Transverse colon (tissue), 4 donors: ENCODE measurements around the gene VSIG4. TPM values are rescaled to one million over a fixed set of nuclear protein-coding genes. Genes with fewer than 3 reads are reported as not detected.

Experiments used
- DNase-seq: peaks from one replicate; pipeline ENCODE4 v3.0.0-alpha.2; 2019
- H3K27ac ChIP-seq, 4 donors: fragments of 200-600 bp; sonication (generic); 2 replicates each; pipeline ENCODE4 v1.5.1; 2016 to 2018; ENCODE audit warnings: inconsistent platforms in 4 of 4
- H3K27me3 ChIP-seq: fragments of 200-600 bp; sonication (generic); 2 replicates; pipeline ENCODE4 v1.5.1; 2017; ENCODE audit warnings: inconsistent platforms
- H3K36me3 ChIP-seq, 4 donors: fragments of 200-600 bp; sonication (generic); 2 replicates each; pipeline ENCODE4 v1.5.1; 2017 to 2019; ENCODE audit warnings: inconsistent platforms in 4 of 4
- H3K4me1 ChIP-seq, 4 donors: fragments of 200-600 bp; sonication (generic); 2 replicates each; pipeline ENCODE4 v1.5.1; 2017 to 2020; ENCODE audit warnings: inconsistent platforms in 4 of 4
- H3K4me3 ChIP-seq, 4 donors: fragments of 200-600 bp; sonication (generic); 1 replicate in 1 of 4; 2 replicates in 3 of 4; pipeline versions ENCODE4 v1.5.1 to v1.6.1; 2017 to 2019; ENCODE audit warnings: inconsistent platforms in 4 of 4
- H3K9me3 ChIP-seq, 2 donors: fragments of 200-600 bp; sonication (generic); 2 replicates each; pipeline ENCODE4 v1.5.1; 2017 to 2019; ENCODE audit warnings: inconsistent platforms in 2 of 2
- CTCF ChIP-seq, 5 experiments: fragments of 200-600 bp in 3 of 5; fragments of 450-650 bp in 2 of 5; sonication (generic) in 3 of 5; IDR thresholded peaks; 1 replicate in 2 of 5; 2 replicates in 3 of 5; pipeline ENCODE4 v1.5.1; 2016 to 2017; ENCODE audit warnings: antibody characterized with exemption in 5 of 5, inconsistent platforms in 3 of 5, mild to moderate bottlenecking in 2 of 5, moderate library complexity in 1 of 5
- EP300 ChIP-seq: sonication (generic); formaldehyde crosslinking; IDR thresholded peaks from one replicate; pipeline ENCODE4 v1.6.1; 2017; ENCODE audit warnings: antibody characterized with exemption, low read depth
- POLR2A ChIP-seq: fragments of 450-650 bp; IDR thresholded peaks from one replicate; pipeline ENCODE4 v1.6.1; 2016; ENCODE audit warnings: antibody characterized with exemption, mild to moderate bottlenecking, moderate library complexity
- POLR2AphosphoS5 ChIP-seq, 3 donors: sonication (generic); formaldehyde crosslinking; IDR thresholded peaks; one replicate each; pipeline ENCODE4 v1.6.1; 2016; ENCODE audit warnings: antibody characterized with exemption in 3 of 3
- WGBS, 2 donors: methylation state at CpG; one replicate each; pipeline ENCODE4 v1.1.5; 2018; ENCODE audit warnings: low coverage in 1 of 2; 5-methylcytosine and 5-hydroxymethylcytosine counted together
- in situ Hi-C, 4 donors: fragments of 200-750 bp; cut with MboI; loops; one replicate each; pipeline versions ENCODE4 v1.15.0 to v1.15.1; 2017; ENCODE audit warnings: low sequenced_read_pairs in 3 of 4, low pct_ligation_motif_present in 1 of 4, low pct_unique_long_range_greater_than_20kb in 1 of 4
- intact Hi-C: fragments of 100-400 bp; cut with DNase I; formaldehyde crosslinking; loops from one replicate; pipeline ENCODE4 v1.15.1; 2023; ENCODE audit warnings: low total_unique reads
- total RNA-seq, 4 donors: library from RNA; depleted of rRNA; stranded (reverse); fragments of >200 nt; gene quantifications; one replicate each; pipeline ENCODE4 v1.1.0, GENCODE V29; 2016

VSIG4 gene
- total RNA-seq, 4 donors from 2014 or later, result 7.5 to 66.9 (median 32.1) TPM

- DNase-seq, result no peak
- WGBS, 2 donors, result 45 to 66% methylated on average over 2 to 4 of the region's 4 CpGs
- no peaks in the 10 kb centered on the region for H3K4me1 ChIP-seq
- no peak overlapping the region for H3K27ac ChIP-seq
- no peak for TF ChIP-seq EP300
- TF ChIP-seq POLR2AphosphoS5 (IDR thresholded peaks at IDR 0.05), result no peak
- TF ChIP-seq POLR2A, result no peak
- TF ChIP-seq CTCF (IDR thresholded peaks at IDR 0.05), result no peak
- H3K27me3 ChIP-seq, result no peaks in the 10 kb centered on the region
- H3K9me3 ChIP-seq, result no peaks in the 10 kb centered on the region
- in situ Hi-C loops (no loop called here), intact Hi-C loops (no loop called here)
- H3K4me3 ChIP-seq, result no peak overlapping the region
- no peaks in the 10 kb centered on the region for H3K36me3 ChIP-seq
These were observed 33.9 kb downstream of the VSIG4 start for GRCh38 chrX:66005830-66006449.

DNA sequence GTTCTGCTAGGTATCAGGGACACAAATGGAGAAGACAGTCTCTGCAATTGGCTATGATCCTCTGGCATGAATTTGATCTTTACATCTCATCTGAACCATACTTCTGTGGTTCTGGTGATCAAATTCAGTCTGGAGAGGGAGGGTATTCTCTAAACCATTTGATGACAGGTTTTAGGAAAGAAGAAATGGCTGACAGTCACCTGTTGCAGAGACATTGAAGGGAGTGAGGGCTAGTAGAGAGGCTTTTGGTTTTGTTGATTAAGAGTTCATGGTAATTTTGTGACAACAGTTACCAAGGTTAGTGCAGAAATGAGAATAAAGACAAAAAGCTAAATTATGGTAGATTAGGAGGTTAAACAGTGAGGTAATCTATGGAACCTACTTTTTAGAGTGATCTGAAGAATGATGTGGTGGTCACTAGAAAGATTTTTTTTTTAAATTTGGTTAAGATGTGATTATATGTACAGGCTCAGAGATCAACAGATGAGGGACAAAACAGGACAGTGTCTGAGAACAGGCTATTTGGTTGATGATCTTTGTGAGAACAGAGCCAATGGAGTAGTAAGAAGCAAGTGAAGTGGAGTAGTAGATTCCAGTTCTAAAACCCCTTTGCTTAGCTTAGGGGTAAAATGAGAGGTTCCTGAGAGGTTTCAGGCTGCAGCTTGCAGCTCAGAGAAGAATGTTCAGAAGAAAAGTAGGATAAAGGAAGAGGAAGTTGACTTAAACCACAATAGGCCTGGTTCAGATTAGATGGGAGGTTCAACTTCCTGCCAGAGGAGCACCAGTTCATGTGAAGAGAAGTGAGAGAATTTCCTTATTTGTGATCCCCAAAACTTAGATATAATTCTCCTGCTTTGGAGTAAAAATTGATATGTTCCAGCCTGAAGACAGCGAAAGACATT lies 34.7 kb downstream of the VSIG4 start:
- no peak for DNase-seq
- intact Hi-C loops (no loop called here), in situ Hi-C loops (no loop called here)
- no peaks in the 10 kb centered on the region for H3K4me1 ChIP-seq
- no peaks in the 10 kb centered on the region for H3K9me3 ChIP-seq
- no peaks in the 10 kb centered on the region for H3K36me3 ChIP-seq
- TF ChIP-seq POLR2A (no peak), CTCF (IDR thresholded peaks at IDR 0.05) (no peak), POLR2AphosphoS5 (IDR thresholded peaks at IDR 0.05) (no peak), EP300 (no peak)
- H3K27ac ChIP-seq, result no peak overlapping the region
- 89% methylated on average over 1 of the region's 1 CpG; no CpG with 5 or more reads in 1 of the 2 donors for WGBS, 2 donors
- no peaks in the 10 kb centered on the region for H3K27me3 ChIP-seq
- no peak overlapping the region for H3K4me3 ChIP-seq

- Histone ChIP-seq H3K4me1 (no peaks in the 10 kb centered on the region), H3K4me3 (no peak overlapping the region), H3K27me3 (no peaks in the 10 kb centered on the region), H3K9me3 (no peaks in the 10 kb centered on the region), H3K36me3 (no peaks in the 10 kb centered on the region), H3K27ac (no peak overlapping the region)
- TF ChIP-seq CTCF (IDR thresholded peaks at IDR 0.05) (no peak), POLR2A (no peak), POLR2AphosphoS5 (IDR thresholded peaks at IDR 0.05) (no peak), EP300 (no peak)
- DNase-seq, result no peak
- in situ Hi-C loops (no loop called here), intact Hi-C loops (no loop called here)
- WGBS, 2 donors, result 63 to 76% methylated on average over 6 to 11 of the region's 11 CpGs
These were observed 36.8 kb downstream of the VSIG4 start for GRCh38 chrX:66002824-66003680.

GRCh38 chrX:66001596-66001995 lies 38.3 kb downstream of the VSIG4 start:
- no peaks in the 10 kb centered on the region for H3K9me3 ChIP-seq
- no peak overlapping the region for H3K4me3 ChIP-seq
- H3K27ac ChIP-seq, result no peak overlapping the region
- in situ Hi-C loops (no loop called here), intact Hi-C loops (no loop called here)
- no peaks in the 10 kb centered on the region for H3K36me3 ChIP-seq
- no peak for DNase-seq
- H3K4me1 ChIP-seq, result no peaks in the 10 kb centered on the region
- H3K27me3 ChIP-seq, result no peaks in the 10 kb centered on the region
- no peak for TF ChIP-seq POLR2AphosphoS5 (IDR thresholded peaks at IDR 0.05)
- TF ChIP-seq CTCF (IDR thresholded peaks at IDR 0.05), result no peak
- TF ChIP-seq EP300, result no peak
- no peak for TF ChIP-seq POLR2A
